ENCODE measurements around the gene GATM.

GATM gene

GRCh38 chr15:45378149-45378912 lies at the start of gene GATM:
Gene GATM (minus strand): TSS chr15:45378544. CDS start chr15:45378453, 91 bp downstream.
- DNase-seq = peak; percentile 44

GRCh38 chr15:45427085-45427484 lies 48.7 kb upstream of the GATM start:
- no peak for DNase-seq

GRCh38 chr15:45425135-45425534 lies 46.8 kb upstream of the GATM start:
- no peak for DNase-seq

- no peak for DNase-seq
Observed at GRCh38 chr15:45424429-45424828, 46.1 kb upstream of the GATM start.

- DNase-seq = no peak
Observed at GRCh38 chr15:45417303-45417950, 39.1 kb upstream of the GATM start.

GRCh38 chr15:45414215-45414885 lies 36.0 kb upstream of the GATM start:
- DNase-seq = no peak

- DNase-seq = no peak
Observed at GRCh38 chr15:45409596-45409995, 31.3 kb upstream of the GATM start.

GRCh38 chr15:45407786-45408185 lies 29.4 kb upstream of the GATM start:
- no peak for DNase-seq

- DNase-seq = peak; percentile 39
Observed at GRCh38 chr15:45402955-45403877, 24.9 kb upstream of the GATM start.

GRCh38 chr15:45402162-45402954 lies 24.0 kb upstream of the GATM start:
- DNase-seq = peak; percentile 97

- DNase-seq = no peak
Observed at GRCh38 chr15:45401665-45402161, 23.4 kb upstream of the GATM start.

- no peak for DNase-seq
Observed at GRCh38 chr15:45399381-45400212, 21.3 kb upstream of the GATM start.

GRCh38 chr15:45397116-45397665 lies 18.8 kb upstream of the GATM start:
- no peak for DNase-seq

- DNase-seq = no peak
Observed at GRCh38 chr15:45395943-45396342, 17.6 kb upstream of the GATM start.

GRCh38 chr15:45394681-45395080 lies 16.3 kb upstream of the GATM start:
- DNase-seq = no peak

GRCh38 chr15:45393851-45394250 lies 15.5 kb upstream of the GATM start:
- no peak for DNase-seq

GRCh38 chr15:45392584-45392855 lies 14.2 kb upstream of the GATM start:
- DNase-seq = no peak

- no peak for DNase-seq
Observed at GRCh38 chr15:45391746-45392583, 13.6 kb upstream of the GATM start.

- DNase-seq = no peak
Observed at GRCh38 chr15:45389351-45389750, 11.0 kb upstream of the GATM start.
